HG02798 (cell line): Measurements from ENCODE around the gene MAP1LC3B2.

Source experiments
- ATAC-seq: cut with Tn5 transposase; IDR thresholded peaks from one replicate; pipeline ENCODE4 v1.9.1; 2021; ENCODE audit warnings: mild to moderate bottlenecking; ENCODE audit not compliant: unreplicated experiment, poor library complexity

MAP1LC3B2 gene

DNA sequence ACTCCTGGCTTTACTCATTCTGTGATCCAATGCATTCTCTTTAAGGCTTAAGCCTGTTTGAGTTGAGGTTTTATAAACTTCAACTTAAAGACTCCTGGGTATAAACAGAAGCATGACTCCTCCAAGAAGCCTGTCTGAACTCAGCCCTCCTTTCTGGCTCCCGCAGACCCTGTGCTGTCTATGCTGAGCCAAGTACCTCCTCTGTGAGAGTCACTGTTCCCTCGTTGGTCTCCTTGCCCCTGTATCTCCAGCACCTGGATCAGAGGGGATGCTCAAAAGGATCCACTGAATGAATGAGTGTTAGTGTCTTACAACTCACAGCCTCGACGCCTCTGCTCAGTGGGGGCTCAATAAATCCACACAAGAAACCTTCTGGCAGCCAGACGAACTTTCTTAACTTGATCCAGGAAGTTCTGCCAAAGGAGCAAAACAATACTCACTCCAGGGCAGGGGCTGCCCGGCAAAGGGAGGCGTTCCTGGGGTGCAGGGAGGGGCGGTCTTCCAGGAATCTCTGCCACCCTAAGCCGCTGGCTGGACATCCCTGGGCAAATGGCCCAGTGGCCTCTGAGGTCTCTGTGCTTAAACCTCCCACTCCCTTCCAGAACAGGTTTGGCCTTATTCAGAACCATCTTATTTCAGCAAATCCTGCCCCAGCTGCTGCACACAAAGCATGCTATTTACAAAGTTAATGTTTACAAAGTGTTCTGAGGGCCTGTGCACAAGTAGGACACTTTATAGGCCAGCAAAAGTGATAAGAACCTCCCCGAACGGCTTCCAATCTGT is 32.9 kb downstream of the MAP1LC3B2 start:
- no peak for ATAC-seq

DNA sequence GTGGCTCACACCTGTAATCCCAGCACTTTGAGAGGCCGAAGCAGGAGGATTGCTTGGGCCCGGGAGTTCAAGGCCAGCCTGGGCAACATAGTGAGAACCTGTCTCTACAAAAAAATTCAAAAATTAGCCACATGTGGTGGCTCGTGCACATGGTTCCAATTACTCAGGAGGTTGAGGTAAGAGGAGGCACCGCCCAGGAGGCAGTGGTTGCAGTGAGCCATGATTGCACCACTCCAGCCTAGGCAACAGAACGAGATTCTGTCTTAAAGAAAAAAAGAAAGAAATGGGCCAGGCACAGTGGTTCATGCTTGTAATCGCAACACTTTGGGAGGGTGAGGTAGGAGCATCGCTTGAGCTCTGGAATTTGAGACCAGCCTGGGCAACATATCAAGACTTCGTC is 33.5 kb downstream of the MAP1LC3B2 start:
- no peak for ATAC-seq

DNA sequence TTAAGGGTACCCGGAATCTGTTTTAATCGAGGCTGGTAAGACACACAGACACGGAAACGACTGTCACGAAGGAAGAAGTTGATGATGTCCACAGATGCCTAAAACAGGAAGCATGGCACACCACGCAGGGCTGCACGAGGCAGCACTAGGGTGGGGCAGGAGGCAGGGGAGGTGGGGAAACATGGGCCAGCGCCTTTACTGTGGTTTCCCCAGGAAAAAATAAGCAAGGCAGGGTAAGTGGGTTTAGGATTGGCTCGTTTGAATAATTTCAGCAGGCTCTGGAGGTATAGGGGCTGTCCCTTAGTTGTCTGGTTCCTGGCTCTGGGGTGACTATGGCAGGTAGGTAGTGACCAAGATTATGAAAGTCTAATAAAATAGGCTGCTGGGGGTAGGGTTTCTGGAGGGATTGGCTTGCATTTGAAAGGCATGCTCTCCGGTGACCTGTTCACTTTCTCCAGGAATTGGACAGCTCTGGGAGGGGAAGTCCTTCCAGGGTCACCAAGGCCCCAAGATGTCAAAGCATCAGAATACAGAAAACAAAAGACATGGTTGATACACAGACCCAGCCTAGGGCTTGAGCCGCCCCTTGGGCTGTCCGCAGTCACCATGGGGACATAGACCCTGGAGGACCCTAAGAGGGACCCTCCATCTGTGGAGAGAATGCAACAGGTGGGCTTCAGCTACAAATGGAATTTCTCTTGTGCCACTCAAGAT is 35.3 kb downstream of the MAP1LC3B2 start:
- no peak for ATAC-seq

DNA sequence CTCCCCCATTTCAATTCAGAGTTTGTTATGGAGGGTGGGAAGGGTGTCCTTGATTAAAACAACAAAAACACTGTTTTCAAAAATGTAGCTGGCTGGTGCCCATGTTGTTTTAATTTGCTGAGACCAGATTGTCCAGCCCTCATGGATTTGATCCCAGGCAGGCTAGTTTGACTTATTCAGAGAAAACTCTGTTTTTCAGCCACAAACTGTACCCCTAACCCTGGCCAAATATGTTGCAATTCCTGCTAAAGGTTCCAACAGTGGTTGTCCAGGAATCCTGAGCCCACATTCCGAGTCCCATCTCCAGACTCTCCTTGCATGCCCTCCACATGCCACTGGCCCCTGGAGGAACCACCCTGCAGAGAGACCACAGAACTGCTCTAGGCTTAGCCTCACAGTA is 36.0 kb downstream of the MAP1LC3B2 start:
- no peak for ATAC-seq

DNA sequence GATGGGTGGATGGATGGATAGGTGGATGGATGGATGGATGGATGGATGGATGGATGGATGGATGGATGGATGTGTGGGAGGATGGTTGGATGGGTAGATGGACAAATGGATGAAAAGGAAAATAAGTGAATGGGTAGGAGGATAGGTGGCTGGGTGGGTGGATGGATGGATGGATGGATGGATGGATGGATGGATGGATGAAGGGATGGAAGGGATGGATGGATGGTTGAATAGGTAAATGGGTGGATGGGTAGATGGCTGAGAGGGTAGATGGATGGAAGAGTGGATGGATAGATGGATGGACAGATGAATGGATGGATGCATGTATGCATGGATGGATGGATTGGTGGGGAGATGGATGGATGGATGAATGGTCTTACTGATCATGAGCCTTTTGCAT is 36.5 kb downstream of the MAP1LC3B2 start:
- no peak for ATAC-seq

DNA sequence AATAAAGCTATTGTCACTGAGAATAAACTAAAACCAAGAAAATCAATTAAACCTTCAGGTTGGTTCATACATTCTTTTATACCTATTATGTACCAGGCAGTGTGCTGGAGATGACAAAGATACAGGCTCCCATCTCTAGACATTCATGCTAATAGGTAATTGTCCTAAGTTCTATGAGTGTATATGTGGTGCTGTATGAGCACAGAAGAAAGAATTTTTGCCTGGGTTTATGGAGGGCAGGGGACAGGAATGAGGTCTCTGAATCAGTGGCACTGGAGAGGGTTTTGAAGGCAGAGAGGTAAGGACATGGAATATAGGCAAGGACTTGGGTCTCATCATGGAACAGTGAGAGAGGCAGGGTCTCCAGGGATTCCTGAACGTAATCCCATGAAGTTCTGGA is 38.7 kb downstream of the MAP1LC3B2 start:
- ATAC-seq = no peak

DNA sequence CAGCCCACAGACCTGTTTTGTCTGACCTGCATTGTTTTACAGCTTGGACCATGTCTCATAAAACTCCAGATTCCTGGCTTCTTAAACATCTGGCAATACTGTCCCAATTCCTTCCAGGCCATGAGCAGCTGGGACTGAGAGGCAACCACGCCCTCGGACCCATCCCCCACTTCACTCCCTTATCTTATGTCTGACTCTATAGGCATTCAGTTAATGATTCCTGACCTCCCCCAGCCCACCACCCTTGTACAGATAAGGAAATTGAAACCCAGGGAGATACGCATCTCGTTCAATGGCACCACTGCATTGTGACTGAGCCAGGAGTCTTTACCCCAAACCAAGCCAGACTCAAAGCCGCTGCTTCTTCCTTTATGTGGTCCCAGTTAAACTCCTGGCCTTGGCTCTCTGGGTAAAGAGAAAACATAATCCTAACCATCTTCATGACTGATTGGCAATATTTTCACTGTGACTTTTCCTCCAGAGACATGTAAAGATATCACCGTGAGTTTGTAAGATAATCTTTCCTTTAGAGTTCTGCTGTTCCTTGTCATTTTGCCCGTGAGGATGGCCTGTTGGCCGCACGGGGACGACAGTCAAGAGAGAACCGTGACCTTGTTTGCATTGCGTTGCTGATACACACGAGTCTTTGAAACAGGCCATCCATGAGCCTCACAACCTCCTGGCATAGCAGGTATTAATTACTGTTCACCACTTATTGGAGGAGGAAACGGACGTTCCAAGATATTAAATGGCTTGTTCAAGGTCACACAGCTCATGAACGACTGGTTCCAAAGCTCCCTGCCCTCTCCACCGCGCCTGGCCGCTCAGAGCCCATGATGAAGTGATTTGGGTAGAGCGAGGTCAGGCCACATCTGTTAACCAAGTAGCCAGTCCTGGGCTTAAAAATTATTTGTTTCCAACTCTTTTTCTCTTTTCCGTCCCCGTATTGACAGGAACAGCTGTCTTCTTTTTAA is 39.4 kb downstream of the MAP1LC3B2 start:
- ATAC-seq = no peak

DNA sequence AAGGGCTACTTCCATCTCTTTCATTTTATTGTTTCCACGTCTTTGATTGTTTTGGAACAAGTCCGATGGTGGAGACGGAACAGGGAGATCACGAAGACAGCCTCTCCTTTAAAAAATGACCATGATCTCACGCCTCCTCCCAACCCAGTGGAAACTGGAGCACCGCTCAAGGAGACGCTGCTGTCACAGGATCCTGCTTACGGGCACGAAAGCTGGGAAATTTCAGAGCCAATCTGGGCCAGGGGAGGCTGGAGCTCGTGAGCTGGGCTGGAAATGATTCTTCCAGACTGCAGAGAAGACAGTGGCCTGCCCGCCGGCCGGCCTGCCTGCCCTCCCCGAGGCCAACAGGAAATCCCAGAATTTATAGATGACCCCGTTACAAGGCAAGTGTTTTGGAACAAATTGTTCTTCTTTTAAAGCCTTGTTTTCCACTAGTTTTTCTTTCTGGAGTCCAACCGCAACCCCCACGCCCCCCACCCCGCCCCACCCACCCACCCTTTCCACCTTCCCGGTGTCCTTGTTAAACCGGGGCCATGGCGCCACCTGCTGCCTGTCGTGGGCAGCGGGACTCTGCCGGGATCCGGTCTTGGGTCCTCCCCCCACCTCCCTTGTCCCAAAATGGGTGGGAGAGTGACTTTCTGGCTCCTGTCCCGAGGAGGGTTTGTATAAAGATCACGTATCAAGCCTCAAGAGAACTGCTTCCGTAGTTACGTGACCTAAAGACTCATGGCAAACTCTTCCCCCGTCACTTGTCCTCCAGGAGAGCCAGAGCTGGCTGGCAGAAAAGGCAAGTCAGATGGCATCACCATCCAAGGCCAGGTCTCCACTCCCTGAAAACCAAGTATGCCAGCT is 40.3 kb downstream of the MAP1LC3B2 start:
- ATAC-seq = no peak

DNA sequence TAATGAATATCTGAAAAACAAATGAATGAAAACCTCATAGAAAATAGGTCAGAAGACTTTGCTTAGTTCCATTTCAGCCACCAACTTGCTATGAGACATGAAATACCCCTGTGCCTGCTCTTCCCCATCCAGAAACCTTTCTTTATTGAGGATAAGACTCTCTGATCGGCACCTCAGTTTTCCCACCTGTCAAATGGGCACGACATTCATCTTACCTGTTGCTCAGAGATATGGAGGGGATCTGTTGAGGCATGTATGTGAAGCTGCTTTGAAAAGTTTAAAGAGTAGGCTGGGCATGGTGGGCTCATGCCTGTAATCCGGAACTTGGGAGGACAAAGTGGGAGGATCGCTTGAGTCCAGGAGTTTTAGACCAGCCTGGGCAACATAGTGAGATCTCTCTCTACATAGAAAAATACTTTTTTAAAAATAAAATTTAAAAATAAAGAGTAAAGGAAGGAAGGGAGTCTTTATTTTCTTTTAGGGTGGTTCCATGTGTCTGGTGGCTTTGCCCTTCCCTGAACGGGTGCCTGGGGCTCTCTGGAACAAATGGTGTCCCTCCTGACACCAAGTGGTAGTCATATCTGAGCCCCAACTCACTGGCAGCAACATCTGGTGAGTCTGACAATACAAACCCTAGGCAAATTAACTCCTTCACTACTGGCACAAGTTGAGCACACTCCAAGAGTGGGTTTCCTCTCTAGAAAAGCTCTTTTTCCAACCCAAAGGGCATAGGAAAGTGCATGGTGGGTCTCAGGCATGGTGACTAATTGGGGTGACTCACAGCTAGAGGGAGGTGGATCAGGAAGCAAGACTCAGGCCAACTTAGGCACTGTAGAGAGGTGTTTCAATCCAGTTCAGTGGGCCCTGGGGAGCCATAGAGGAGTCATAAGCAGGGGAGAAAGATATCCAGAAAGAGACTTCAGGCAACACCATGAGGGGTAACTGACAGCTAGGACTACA is 42.1 kb downstream of the MAP1LC3B2 start:
- no peak for ATAC-seq

DNA sequence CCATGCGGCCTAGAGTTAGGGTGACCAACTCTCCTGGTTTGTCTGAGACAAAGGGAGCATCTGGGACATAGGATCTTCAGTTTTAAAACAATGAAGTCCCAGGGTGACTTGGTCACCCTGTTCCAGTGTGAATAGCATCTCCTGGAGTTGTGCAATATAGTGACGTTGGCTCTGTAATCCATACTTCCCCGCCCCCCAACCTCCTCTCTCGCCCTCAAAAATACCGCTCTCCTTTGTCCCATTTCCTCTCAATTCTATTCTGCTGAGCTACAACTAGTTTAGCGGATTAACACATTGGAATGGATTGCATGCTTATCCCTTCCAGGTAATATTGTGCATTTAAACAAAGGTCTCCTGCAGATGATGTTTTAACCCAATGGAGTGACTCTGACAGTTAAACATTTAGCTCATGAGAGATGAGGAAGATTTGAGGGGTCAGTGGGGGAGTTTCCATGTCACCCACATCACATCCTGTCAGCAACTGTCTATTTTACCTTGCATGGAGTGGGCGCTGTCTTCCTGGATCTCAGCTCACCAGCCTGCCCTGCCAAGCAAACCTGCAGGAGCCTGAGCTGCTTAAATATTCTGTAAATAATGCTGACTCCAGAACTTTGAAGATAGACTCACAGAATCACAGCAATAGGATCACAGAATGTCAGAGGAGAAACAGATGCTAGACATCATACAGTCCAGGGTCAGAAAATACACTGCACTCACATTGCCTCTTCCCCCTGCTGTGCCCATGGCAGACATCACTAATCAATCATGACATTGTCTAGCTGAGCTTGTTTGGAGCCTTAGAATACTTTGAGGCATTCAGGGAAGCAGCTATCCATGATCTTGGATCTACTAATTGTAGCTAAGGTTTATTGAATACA is 43.0 kb downstream of the MAP1LC3B2 start:
- no peak for ATAC-seq

DNA sequence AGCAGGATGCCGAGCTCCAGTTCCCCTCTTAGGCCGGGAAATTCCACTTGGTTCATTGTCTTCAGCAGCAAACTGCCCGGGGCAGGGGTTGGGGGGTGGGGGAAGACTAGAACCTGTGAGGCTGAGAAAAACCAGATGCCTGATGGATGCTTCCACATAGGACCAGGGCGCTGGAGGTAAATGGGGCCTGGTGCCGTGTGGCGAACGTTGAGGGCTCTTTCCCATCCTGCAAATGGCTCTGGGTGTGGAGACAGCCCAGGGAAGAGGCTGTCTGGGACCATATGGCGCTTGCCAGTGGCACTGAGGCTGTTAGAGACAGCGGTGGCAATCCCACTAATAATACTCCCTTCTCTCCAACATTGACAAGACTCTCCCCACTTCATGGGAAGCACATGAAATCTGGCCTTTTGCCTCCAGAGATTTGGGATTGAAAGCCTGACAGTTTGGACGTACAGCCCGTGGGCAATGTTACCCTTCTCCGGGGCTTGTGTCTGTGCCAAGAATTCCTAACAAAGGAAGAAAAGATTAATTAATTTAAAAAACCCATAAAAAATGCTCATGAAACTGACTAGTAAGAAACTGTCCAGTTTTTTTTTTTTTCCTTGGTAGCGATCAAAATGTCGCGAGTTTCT is 44.5 kb downstream of the MAP1LC3B2 start:
- no peak for ATAC-seq

DNA sequence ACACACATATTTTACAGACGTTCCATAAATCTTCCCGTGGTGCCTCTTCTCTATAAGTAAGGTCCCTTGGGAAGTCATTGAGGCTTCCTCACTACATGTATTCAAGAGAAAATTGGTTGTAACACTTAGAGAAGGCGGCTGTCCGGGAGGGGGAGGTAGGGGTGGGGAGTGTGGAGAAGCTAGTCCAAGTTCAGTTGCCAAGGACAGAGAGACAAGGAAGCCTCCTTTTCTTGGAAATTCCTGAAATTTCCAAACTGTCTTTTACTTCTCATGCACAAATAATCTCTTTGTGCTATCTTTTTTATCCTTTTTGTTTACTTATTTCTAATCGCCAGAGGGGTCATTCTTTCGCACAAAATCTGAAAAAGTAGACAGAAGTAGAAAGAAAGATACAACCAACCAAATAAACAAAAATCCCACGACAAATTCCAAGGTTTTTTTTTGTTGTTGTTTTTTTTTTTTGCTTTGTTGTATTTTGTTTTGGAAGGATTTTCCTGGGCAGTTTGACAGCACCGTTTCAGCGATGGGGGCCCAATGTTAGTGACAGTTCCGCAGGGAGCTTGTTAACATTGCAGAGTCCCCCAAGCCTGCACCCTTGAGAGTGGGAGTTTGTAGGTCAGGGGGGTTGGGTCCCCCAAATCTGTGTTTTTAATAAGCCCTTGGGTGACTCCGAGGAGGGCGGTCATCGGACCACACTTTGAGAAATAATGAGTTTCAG is 45.2 kb downstream of the MAP1LC3B2 start:
- ATAC-seq = no peak

DNA sequence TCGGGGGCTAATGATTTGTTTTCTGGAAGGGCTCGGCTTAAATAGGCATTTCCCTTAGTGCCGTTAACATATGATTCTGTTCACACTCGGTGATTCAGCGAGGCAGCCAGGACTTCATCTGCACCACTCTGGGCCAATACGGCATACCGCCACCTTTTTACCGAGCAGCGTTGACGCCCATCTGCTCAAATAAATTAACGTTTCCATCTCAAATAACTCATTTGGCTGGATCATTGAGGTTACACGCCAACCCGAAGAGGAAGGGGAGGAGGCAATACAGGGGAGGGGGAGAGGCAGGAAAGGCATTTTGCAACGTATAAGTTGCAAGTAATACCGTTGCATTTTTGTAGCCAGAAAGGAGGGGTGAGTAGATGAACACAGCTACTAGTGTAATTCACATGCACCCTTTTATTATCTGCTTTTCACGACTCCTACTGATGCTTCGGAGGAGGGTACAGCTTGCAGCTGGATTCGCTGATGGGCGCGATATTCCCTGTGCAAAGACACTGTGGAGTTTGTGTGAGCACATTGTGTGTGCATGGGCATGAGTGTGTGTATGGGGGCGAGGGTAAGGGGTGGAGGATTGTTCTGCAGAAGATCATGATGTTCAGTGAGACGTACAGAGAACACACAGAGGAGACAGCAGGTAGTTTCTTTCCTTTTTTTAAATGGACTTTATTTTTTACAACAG is 45.9 kb downstream of the MAP1LC3B2 start:
- no peak for ATAC-seq

DNA sequence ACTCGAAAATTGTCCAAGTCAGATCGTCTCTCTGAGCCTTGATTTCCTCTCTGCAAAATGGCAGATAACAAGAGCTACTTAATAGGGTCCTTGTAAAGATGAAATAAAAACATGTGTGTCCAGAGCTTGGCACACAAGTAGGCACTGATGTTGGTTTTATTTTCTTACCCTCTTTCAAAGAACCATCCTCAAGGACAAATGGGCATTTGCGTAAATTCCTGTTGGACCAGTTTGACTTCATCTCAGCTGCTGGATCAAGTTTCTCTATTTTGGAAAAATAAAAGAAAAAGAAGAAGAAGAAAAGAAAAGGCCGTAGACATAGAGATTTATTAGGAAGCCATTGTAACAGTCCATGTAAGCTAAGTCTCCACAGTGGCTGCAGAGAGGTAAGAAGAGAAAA is 47.2 kb downstream of the MAP1LC3B2 start:
- ATAC-seq = no peak

DNA sequence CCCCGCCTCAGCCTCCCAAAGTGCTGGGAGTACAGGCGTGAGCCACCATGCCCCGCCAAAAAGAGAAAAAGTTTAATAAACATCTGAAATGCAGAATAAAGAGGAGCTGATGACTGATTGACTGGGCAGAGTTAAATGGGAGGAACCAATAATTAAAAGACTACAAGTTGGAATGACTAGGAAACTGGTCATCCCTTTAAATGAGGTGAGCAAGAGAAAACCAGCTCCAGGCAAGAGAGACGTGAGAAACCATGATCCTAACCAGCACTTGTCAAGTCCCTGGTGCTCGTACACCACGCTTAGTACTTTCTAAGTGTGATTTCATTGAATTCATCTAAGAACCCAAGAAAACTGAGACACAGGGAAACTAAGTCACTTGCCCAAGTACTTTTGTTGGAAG is 47.9 kb downstream of the MAP1LC3B2 start:
- no peak for ATAC-seq
